ENCODE results near the gene PI4KA. TPM values are rescaled to one million over a fixed set of nuclear protein-coding genes. Genes with fewer than 3 reads are reported as not detected.

Gene PI4KA
- total and polyA plus RNA-seq, 2 of the 13 experiments (the other 11 are each of a cell fraction or from before 2014, with no cell fraction given): 27.4 to 56.4 TPM

DNA sequence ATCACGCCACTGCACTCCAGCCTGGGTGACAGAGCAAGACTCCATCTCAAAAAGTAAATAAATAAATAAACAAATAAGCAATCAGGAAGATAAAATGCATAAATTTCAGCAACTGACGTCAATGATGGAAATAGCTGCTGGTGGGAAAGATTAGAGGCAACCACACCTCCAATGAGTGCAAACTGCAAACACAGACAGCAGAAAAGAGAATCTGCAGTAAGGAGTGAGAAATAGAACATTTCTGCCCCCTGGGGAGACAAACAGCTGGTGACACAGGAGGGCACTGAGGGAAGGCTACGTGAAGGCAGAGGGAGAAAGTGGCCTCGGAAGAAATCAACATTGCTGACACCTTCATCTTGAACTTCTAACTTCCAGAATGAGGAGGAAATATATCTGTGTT lies 6.5 kb downstream of the PI4KA start:
- peaks cover 81% of the 10 kb centered on the region for H3K79me2 ChIP-seq (ENCODE audit: insufficient read depth, low read length)
- peak; percentile 47; the same call in 1 of the 3 replicates for ATAC-seq
- BruUV-seq (replicated peaks): no TSS peak

More for the DNA sequence above, 6.5 kb downstream of the PI4KA start:
- CTCF ChIA-PET (ENCODE audit: low intra/inter-chr PET ratio, low total read pairs): no interaction called here
- no peak overlapping the region for H3K4me2 ChIP-seq (ENCODE audit: low read depth, low read length)
- peaks cover 42% of the 10 kb centered on the region for H3K4me1 ChIP-seq (ENCODE audit: insufficient read depth, low read length)
- intact Hi-C loops (cut with micrococcal nuclease; ENCODE audit: unreplicated experiment): no loop called here
- peaks cover 10% of the 10 kb centered on the region; the same call in 1 of the 2 replicates for H4K20me1 ChIP-seq (ENCODE audit: insufficient read depth, low read length)
- H3K9me3 ChIP-seq (ENCODE audit: low read length): no peaks in the 10 kb centered on the region
- no peak overlapping the region for H2AFZ ChIP-seq (ENCODE audit: low read length)
- FAIRE-seq (no peak), DNase-seq (ENCODE audit: low spot score) (no peak)
- H3K36me3 ChIP-seq (replicated peaks in 1 of 2; ENCODE audit: control insufficient read depth in 1 of 2, insufficient read depth in 2 of 2, low read length in 2 of 2): no peaks in the 10 kb centered on the region
- no peaks in the 10 kb centered on the region for H3K27me3 ChIP-seq (ENCODE audit: control insufficient read depth in 1 of 2, insufficient read depth in 2 of 2, low read length in 2 of 2)
- no peak overlapping the region for H3K27ac ChIP-seq (ENCODE audit: extremely low read length, insufficient read depth, low read length)
- no peak overlapping the region for H3K4me3 ChIP-seq (replicated peaks in 1 of 3; ENCODE audit: insufficient read depth in 1 of 3, low read depth in 2 of 3, low read length in 3 of 3)
- in situ Hi-C loops (cut with HindIII; ENCODE audit: extremely low pct_ligation_motif_present, low pct_unique_long_range_greater_than_20kb): loop anchor here (10.0 kb wide), 1 partner anchor 57 kb away; no protein-coding TSS in a partner anchor
- no peak overlapping the region for H3K9ac ChIP-seq (ENCODE audit: insufficient read depth, low read depth, low read length)
- WGBS (ENCODE audit: low lambda C conversion rate): 82% methylated on average over 4 of the region's 4 CpGs
- POLR2A ChIA-PET: interaction anchor here (0.8 to 1.1 kb wide), 2 partner anchors 16 to 68 kb away, joined by 3 read pairs; no protein-coding TSS in a partner anchor
- TF ChIP-seq, protein P1, sequence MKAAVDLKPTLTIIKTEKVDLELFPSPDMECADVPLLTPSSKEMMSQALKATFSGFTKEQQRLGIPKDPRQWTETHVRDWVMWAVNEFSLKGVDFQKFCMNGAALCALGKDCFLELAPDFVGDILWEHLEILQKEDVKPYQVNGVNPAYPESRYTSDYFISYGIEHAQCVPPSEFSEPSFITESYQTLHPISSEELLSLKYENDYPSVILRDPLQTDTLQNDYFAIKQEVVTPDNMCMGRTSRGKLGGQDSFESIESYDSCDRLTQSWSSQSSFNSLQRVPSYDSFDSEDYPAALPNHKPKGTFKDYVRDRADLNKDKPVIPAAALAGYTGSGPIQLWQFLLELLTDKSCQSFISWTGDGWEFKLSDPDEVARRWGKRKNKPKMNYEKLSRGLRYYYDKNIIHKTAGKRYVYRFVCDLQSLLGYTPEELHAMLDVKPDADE (CRISPR knock-in tag; IDR thresholded peaks at IDR 0.05): no peak
- TF ChIP-seq ONECUT2 (CRISPR knock-in tag; IDR thresholded peaks at IDR 0.05): no peak
- no peak for TF ChIP-seq ZNF274 (CRISPR knock-in tag; IDR thresholded peaks at IDR 0.05)
- TF ChIP-seq, protein P2, sequence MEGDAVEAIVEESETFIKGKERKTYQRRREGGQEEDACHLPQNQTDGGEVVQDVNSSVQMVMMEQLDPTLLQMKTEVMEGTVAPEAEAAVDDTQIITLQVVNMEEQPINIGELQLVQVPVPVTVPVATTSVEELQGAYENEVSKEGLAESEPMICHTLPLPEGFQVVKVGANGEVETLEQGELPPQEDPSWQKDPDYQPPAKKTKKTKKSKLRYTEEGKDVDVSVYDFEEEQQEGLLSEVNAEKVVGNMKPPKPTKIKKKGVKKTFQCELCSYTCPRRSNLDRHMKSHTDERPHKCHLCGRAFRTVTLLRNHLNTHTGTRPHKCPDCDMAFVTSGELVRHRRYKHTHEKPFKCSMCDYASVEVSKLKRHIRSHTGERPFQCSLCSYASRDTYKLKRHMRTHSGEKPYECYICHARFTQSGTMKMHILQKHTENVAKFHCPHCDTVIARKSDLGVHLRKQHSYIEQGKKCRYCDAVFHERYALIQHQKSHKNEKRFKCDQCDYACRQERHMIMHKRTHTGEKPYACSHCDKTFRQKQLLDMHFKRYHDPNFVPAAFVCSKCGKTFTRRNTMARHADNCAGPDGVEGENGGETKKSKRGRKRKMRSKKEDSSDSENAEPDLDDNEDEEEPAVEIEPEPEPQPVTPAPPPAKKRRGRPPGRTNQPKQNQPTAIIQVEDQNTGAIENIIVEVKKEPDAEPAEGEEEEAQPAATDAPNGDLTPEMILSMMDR (CRISPR knock-in tag; IDR thresholded peaks at IDR 0.05): peak; percentile 30; the same call in 1 of the 2 replicates
- TF ChIP-seq ZNF564 (CRISPR knock-in tag; IDR thresholded peaks at IDR 0.05): no peak
- TF ChIP-seq PHF20 (CRISPR knock-in tag; IDR thresholded peaks at IDR 0.05): no peak
- no peak for TF ChIP-seq ZNF772 (CRISPR knock-in tag; IDR thresholded peaks at IDR 0.05)
- TF ChIP-seq PAF1 (CRISPR knock-in tag; IDR thresholded peaks at IDR 0.05): no peak
- no peak for TF ChIP-seq KAT2B (IDR thresholded peaks at IDR 0.05; ENCODE audit: borderline replicate concordance, low read depth, low read length)
- TF ChIP-seq, protein P3, sequence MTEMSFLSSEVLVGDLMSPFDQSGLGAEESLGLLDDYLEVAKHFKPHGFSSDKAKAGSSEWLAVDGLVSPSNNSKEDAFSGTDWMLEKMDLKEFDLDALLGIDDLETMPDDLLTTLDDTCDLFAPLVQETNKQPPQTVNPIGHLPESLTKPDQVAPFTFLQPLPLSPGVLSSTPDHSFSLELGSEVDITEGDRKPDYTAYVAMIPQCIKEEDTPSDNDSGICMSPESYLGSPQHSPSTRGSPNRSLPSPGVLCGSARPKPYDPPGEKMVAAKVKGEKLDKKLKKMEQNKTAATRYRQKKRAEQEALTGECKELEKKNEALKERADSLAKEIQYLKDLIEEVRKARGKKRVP (CRISPR knock-in tag; IDR thresholded peaks at IDR 0.05): no peak
- TF ChIP-seq STAG1 (CRISPR knock-in tag; IDR thresholded peaks at IDR 0.05): peak; percentile 29; the same call in 1 of the 2 replicates
- no peak for TF ChIP-seq HNF4G (IDR thresholded peaks at IDR 0.05; ENCODE audit: borderline replicate concordance, low read depth, low read length)
- no peak for TF ChIP-seq HNF4G (CRISPR knock-in tag; IDR thresholded peaks at IDR 0.05; ENCODE audit: borderline replicate concordance, low read depth)
- no peak for TF ChIP-seq HCFC1 (IDR thresholded peaks at IDR 0.05; ENCODE audit: low read depth, low read length)
- no peak for TF ChIP-seq BCL6 (CRISPR knock-in tag; IDR thresholded peaks at IDR 0.05)
- no peak for TF ChIP-seq HDAC2 (CRISPR knock-in tag; IDR thresholded peaks at IDR 0.05)
- no peak for TF ChIP-seq RARG (CRISPR knock-in tag; IDR thresholded peaks at IDR 0.05; ENCODE audit: low read depth)
- no peak for TF ChIP-seq GZF1 (CRISPR knock-in tag; IDR thresholded peaks at IDR 0.05)

All from HepG2 (cell line).